Subcutaneous adipose tissue (tissue), 4 donors: Measurements from ENCODE around the gene TMEM117. TPM values are rescaled to one million over a fixed set of nuclear protein-coding genes. Genes with fewer than 3 reads are reported as not detected.

ENCODE experiments used
- CTCF ChIP-seq: fragments of 450-650 bp; IDR thresholded peaks from one replicate; pipeline ENCODE4 v1.5.1; 2016; ENCODE audit warnings: low read depth, mild to moderate bottlenecking, control low read depth, antibody characterized with exemption, moderate library complexity
- total RNA-seq, 4 donors: library from RNA; depleted of rRNA; stranded (reverse); fragments of >200 nt; gene quantifications; one replicate each; pipeline ENCODE4 v1.1.0, GENCODE V29; 2016

Gene TMEM117
- total RNA-seq, 4 donors from 2014 or later, result 3.8 to 9.1 (median 7.6) TPM

GRCh38 chr12:44015333-44015941, 179.6 kb downstream of the TMEM117 start:
- TF ChIP-seq CTCF, result no peak

GRCh38 chr12:44017216-44017615, 181.3 kb downstream of the TMEM117 start:
- TF ChIP-seq CTCF, result no peak

- no peak for TF ChIP-seq CTCF
Observed at GRCh38 chr12:44019118-44019517, 183.2 kb downstream of the TMEM117 start.

- no peak for TF ChIP-seq CTCF
Observed at GRCh38 chr12:44020555-44020954, 184.7 kb downstream of the TMEM117 start.

- no peak for TF ChIP-seq CTCF
Observed at GRCh38 chr12:44021471-44021971, 185.6 kb downstream of the TMEM117 start.

GRCh38 chr12:44025499-44025898, 189.6 kb downstream of the TMEM117 start:
- no peak for TF ChIP-seq CTCF

- TF ChIP-seq CTCF, result no peak
Observed at GRCh38 chr12:44026046-44026445, 190.2 kb downstream of the TMEM117 start.
